ENCODE results near the gene OTP. TPM values are rescaled to one million over a fixed set of nuclear protein-coding genes. Genes with fewer than 3 reads are reported as not detected.

Gene OTP
- not detected for total RNA-seq
- long read RNA-seq, result 0 reads

- intact Hi-C loops (cut with DNase I, micrococcal nuclease), result no loop called here
- ATAC-seq, result no peak
Observed at GRCh38 chr5:77637998-77638762, at the start of gene OTP. Gene OTP (minus strand): TSS chr5:77638713. CDS start chr5:77638549, 164 bp downstream.

DNA sequence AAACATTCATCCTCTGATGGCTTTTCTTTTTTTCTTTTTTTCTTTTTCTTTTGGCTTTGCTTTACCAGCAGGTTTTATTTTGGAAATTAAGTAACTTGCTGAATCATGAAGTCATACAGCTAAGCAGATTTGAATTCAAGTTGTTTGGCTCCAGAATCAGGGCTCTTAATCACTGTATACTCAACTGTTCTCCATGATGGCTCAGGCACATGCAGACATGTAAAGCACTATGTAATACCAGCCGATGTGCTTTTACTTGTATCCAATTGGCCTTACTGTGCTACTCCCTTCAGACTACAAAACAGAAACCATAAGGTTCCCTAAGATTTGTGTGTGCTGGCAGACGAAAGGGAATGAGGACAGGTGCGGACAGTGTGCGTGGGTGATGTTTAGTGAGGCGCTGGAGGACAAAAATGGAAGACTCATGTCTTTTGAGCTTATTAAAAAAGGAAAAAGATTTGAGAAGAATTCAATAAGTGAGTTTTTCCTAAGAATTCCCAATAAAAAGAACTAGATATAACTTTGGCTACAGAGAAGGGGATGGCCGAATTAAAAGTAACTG, 44.7 kb upstream of the OTP start:
- DNase-seq, result no peak
- intact Hi-C loops (cut with DNase I, micrococcal nuclease), result no loop called here

More at GRCh38 chr5:77637998-77638762, at the start of gene OTP:
- DNase-seq, result no peak

GRCh38 chr5:77670526-77670925, 32.0 kb upstream of the OTP start:
- intact Hi-C loops (cut with DNase I, micrococcal nuclease), result no loop called here

More for the DNA sequence above, 44.7 kb upstream of the OTP start:
- no peak for ATAC-seq

DNA sequence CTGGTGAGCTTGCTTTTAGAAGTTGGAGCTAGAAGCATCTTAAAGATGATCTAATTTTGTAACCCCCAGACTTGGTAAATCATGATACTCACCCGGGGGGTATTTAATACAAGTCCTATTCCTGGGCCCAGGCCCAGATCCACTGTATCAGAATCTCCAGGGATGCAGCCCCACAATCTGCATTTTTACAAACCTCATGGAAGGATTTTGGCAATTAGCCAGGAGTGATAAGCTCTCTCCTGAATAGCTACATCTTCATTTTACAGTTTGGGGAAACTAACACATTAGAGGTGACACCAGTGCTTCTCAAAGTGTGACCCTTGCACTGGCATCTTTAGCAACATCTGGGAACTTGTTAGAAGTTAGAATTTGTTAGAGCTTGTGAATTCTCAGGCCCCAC, 31.2 kb upstream of the OTP start:
- intact Hi-C loops (cut with DNase I, micrococcal nuclease), result no loop called here
- DNase-seq, result no peak
- ATAC-seq, result no peak

More at GRCh38 chr5:77670526-77670925, 32.0 kb upstream of the OTP start:
- ATAC-seq (no peak), DNase-seq (no peak)

- DNase-seq, result no peak
- ATAC-seq, result no peak
- intact Hi-C loops (cut with DNase I, micrococcal nuclease), result no loop called here
Observed at GRCh38 chr5:77663090-77663863, 24.8 kb upstream of the OTP start.

DNA sequence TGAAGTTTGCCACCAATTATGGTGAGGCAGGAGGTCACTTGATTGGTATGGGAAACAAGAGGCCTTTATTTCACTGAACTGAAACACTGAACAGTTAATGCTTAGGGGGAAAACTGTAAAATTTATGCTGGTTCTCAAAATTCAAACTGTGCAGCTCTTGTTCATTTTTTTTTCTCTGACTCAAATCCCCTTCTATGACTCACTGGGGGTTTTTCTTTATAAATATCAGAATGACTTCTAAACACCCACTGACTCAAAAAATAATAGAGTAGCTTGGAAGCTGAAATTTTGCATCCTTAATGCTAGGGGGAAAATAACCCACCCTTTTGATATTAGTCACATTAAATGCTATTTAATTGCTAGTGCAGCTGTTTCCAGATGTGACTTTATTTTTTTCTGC, 24.1 kb upstream of the OTP start:
- ATAC-seq (no peak), DNase-seq (no peak)
- intact Hi-C loops (cut with DNase I, micrococcal nuclease), result no loop called here

- ATAC-seq (no peak), DNase-seq (no peak)
- intact Hi-C loops (cut with DNase I, micrococcal nuclease), result no loop called here
Observed at GRCh38 chr5:77658662-77659061, 20.1 kb upstream of the OTP start.

DNA sequence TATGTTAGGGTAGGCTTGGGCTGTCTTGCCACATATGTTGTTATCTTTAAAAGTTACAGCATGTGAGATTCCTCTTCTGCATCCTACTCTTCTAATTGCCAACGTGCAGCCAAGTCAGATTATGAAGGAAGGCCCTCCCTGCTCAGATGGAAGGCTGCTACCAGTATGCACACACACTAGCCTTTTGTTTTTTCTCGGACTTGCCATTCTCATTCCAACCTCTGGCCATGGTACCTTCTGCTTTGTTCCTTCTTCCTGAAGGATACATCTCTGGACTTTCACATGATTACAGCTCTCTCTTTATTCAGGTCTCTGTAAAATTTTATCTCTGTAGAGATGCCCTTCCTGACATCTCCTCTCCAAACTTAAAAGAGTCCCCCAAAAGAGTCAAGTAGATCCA, 12.8 kb upstream of the OTP start:
- intact Hi-C loops (cut with DNase I, micrococcal nuclease), result no loop called here
- ATAC-seq, result no peak
- DNase-seq, result no peak

- no peak for ATAC-seq
- no peak for DNase-seq
- intact Hi-C loops (cut with DNase I, micrococcal nuclease), result no loop called here
Observed at GRCh38 chr5:77650686-77651085, 12.2 kb upstream of the OTP start.

DNA sequence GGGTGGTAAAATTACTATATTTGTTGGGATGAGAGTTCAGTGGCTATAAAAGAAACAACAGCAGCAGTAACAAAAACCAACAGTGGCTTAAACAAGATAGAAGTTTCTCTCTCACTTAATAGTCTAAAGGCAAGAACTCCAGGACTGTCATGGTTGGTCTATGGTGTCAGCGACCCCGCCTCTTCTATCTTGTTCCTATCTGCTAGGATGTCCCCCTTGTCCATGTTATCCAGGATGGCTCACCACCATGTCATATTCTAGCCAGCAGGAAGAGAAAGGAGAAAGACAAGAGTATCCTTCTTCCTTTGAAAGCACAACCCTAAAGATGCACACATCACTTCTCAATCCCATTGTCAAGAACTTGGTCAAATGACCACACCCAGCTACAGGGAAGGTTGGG, 11.3 kb upstream of the OTP start:
- DNase-seq, result no peak
- ATAC-seq, result no peak
- intact Hi-C loops (cut with DNase I, micrococcal nuclease), result no loop called here

GRCh38 chr5:77645995-77646639, 7.6 kb upstream of the OTP start:
- intact Hi-C loops (cut with DNase I, micrococcal nuclease), result no loop called here
- no peak for DNase-seq
- ATAC-seq, result no peak

- DNase-seq (peak in 1 of 2 donors; percentile 37), ATAC-seq (peak; percentile 70)
Observed at GRCh38 chr5:77645158-77645994, 6.9 kb upstream of the OTP start.

DNA sequence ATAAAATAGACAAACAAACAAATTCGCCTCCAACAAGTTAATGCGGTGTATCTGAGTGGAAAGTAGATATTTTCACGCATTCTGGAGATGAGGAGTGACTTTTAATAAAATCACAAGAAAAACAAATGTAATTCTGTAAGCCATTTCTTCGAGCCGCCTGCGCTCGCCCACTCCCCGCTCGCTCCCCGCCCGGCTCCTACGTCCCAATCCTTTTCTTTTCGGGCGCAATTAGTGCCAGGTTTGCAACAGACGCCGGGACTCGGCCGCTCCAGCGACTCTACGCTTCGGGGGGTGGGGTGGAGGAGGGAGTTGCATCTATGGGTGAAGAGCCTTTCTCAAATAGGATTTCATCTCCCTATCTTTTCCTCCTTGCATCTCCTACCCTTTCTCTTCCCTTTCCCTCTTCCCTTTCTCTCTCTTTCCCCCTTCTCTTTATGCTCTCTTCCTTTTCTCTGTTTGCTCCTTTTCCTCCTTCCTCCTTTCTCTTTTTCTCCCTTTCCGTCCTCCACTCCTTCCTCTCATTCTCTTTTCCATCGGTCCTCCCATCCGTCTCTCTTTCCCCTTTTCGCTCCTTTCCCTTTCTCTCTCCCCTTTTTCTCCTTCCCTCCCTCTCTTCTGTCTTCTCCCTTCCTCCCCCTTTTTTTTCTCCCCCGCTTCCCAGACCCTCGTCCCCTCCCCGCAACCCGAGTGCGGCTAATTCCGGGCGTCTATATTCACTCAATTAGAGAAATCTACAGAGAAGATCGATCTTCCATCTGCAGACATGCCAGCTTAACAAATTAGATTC, 6.1 kb upstream of the OTP start:
- ATAC-seq, result no peak
- intact Hi-C loops (cut with DNase I, micrococcal nuclease), result no loop called here
- no peak for DNase-seq

More at GRCh38 chr5:77645158-77645994, 6.9 kb upstream of the OTP start:
- intact Hi-C loops (cut with DNase I, micrococcal nuclease), result no loop called here

DNA sequence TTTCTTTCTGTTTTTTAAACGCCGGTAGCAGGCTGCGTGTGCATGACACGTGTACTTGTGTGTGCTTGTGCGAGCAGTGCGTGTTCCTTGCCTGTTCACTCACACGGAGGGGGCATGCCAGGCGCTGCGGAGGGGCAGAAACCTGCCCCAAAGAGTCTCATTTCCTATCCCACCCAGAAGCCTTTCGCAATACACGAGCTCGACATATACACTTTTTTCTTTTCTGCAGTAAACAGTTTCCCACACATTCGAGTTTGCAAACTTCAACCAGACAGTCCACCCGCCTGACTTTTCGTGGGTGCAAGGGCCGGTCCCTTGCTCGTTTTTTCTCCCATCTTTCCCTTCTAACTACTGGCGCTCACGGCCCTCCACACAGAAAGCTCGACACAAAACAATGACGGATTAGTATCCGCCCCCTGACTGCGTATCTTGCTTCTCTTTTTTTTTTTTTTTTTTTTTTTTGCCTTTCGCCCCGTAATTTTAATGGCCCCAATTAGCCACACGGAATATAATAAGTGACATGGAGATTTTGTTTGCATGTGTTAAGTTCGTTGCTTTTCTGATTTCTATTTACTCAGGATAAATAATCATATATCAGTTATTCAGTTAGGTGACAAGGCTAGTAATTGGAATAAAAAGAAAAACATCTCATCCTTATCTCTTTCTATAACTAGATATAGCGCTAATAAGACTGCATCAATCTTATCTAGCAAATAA, 5.3 kb upstream of the OTP start:
- ATAC-seq (no peak), DNase-seq (no peak)
- intact Hi-C loops (cut with DNase I, micrococcal nuclease), result no loop called here

DNA sequence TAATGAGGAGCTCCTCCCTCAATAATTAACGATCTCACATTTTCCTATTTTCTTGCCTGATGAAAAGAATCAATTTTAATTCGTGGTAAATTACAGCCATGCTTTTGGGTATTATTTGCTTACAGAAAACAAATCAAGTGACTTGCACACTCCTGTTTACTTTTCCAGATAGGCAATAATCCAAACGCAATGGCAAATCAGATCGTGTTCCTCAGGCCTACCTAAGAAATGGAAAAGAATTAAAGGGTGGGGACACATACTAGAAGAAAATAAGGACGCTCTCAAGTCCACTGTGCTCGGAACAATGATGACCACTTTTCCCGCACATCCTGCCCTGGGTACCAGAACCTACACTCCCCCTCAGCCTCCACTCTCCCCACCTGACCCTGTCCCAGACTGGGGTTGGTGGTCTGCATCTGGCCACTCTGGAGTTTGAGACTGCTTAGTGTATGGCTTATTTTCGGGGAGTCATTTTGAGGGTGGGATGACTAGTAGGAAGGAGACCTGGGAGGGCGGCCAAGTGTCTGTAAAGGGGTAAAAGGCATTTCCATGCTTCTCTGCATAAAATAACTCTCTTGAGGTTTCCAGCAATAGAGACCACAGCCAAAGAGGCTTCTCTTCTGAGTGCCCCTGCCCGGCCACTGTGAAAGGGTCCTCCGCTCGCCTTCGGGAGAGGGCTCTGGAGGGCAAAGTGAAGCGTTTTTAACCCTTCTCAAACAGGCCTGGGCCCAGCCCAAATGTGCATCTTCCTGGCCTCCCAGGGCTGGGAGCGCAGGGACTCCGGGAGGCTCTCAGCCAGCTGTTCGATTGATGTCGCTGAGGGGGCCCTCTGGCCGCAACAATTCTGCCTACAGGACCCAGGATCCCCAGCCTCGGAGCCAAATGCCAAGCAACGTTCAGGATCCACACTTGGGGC, 4.5 kb upstream of the OTP start:
- intact Hi-C loops (cut with DNase I, micrococcal nuclease), result no loop called here
- ATAC-seq, result no peak
- DNase-seq, result no peak

Data from left colon (tissue), 2 donors.